ENCODE measurements around the gene ZNF714. TPM values are rescaled to one million over a fixed set of nuclear protein-coding genes. Genes with fewer than 3 reads are reported as not detected.

Gene ZNF714
- total and polyA plus RNA-seq, 9 of the 15 experiments (the other 6 are each of a cell fraction or from before 2014, with no cell fraction given): 16.2 to 40.8 (median 28.9) TPM

- intact Hi-C loops (cut with micrococcal nuclease) (no loop called here), in situ Hi-C loops (cut with MboI) (no loop called here)
- DNase-seq (ENCODE audit: extremely low read depth in 1 of 4, low spot score in 3 of 4): no peak
- 31% methylated on average over 3 of the region's 3 CpGs for WGBS (ENCODE audit: insufficient coverage, low coverage, missing lambda C conversion rate)
- H3K4me3 ChIP-seq: no peak overlapping the region
- FAIRE-seq: no peak
- H2AFZ ChIP-seq (ENCODE audit: low read depth, low read length): no peak overlapping the region
- H3K27me3 ChIP-seq (ENCODE audit: control insufficient read depth in 2 of 2, insufficient read depth in 2 of 2, low read length in 2 of 2): no peaks in the 10 kb centered on the region
- no peak for ATAC-seq
- H3K4me1 ChIP-seq (replicated peaks in 1 of 2; ENCODE audit: control insufficient read depth in 2 of 2, insufficient read depth in 2 of 2, low read length in 2 of 2): peaks cover 0 to 17% of the 10 kb centered on the region in 2 experiments; a peak in 2 of 5 replicates
- ChIA-PET POLR2A (no interaction called here), CTCF (ENCODE audit: low intra/inter-chr PET ratio) (no interaction called here)
- no peak overlapping the region for H3K4me2 ChIP-seq (ENCODE audit: insufficient read depth, low read length)
- H3K79me2 ChIP-seq (ENCODE audit: control insufficient read depth, insufficient read depth, low read length): no peaks in the 10 kb centered on the region
- no peak overlapping the region for H3K27ac ChIP-seq (ENCODE audit: extremely low read depth, low read depth, low read length)
- no peaks in the 10 kb centered on the region for H4K20me1 ChIP-seq (replicated peaks; ENCODE audit: control insufficient read depth, insufficient read depth, low read length)
- peaks cover 11% of the 10 kb centered on the region for H3K9me3 ChIP-seq (replicated peaks; ENCODE audit: control insufficient read depth, insufficient read depth, low read depth, low read length)
- no peaks in the 10 kb centered on the region for H3K9me1 ChIP-seq (ENCODE audit: control insufficient read depth, insufficient read depth, low read length)
- no peak overlapping the region for H3K9ac ChIP-seq (ENCODE audit: insufficient read depth in 1 of 2, low read depth in 2 of 2, low read length in 2 of 2)
- no TSS peak for BruUV-seq (replicated peaks)
- H3K36me3 ChIP-seq (ENCODE audit: control insufficient read depth, insufficient read depth, low read length): no peaks in the 10 kb centered on the region
- TF ChIP-seq ZNF511 (CRISPR knock-in tag; IDR thresholded peaks at IDR 0.05) (no peak), THRA (IDR thresholded peaks at IDR 0.05) (no peak), MBD1 (CRISPR knock-in tag; IDR thresholded peaks at IDR 0.05) (no peak), RERE (CRISPR knock-in tag; IDR thresholded peaks at IDR 0.05; ENCODE audit: borderline replicate concordance) (no peak), GTF2A2 (tag; IDR thresholded peaks at IDR 0.05) (no peak), E2F1 (CRISPR knock-in tag; IDR thresholded peaks at IDR 0.05) (no peak), NFIX (CRISPR knock-in tag; IDR thresholded peaks at IDR 0.05; ENCODE audit: low read depth) (no peak), HEY1 (CRISPR knock-in tag; IDR thresholded peaks at IDR 0.05; ENCODE audit: borderline replicate concordance) (no peak)
Measured at GRCh38 chr19:21130097-21130775, 48.2 kb downstream of the ZNF714 start.

Data from K562 (cell line).